Esophagus squamous epithelium (tissue), 4 donors: Measurements from ENCODE around the gene ZFAND3.

Experiments used
- CTCF ChIP-seq, 6 experiments: fragments of 450-650 bp in 4 of 6; fragments of 200-600 bp in 2 of 6; sonication (generic) in 2 of 6; IDR thresholded peaks; one replicate each; pipeline ENCODE4 v1.5.1; 2016 to 2019; ENCODE audit warnings: antibody characterized with exemption in 6 of 6, mild to moderate bottlenecking in 4 of 6, moderate library complexity in 4 of 6
- POLR2A ChIP-seq, 4 donors: fragments of 450-650 bp; IDR thresholded peaks; one replicate each; pipeline ENCODE4 v1.6.1; 2017; ENCODE audit warnings: antibody characterized with exemption in 4 of 4, mild to moderate bottlenecking in 4 of 4, moderate library complexity in 3 of 4

- no peak for TF ChIP-seq CTCF (IDR thresholded peaks at IDR 0.05)
- no peak for TF ChIP-seq POLR2A (IDR thresholded peaks at IDR 0.05)
Measured at GRCh38 chr6:38194282-38194572, 374.7 kb downstream of the ZFAND3 start.
